HepG2 (cell line): ENCODE measurements around the gene SAYSD1.

Source experiments
- CHCHD3 ChIP-seq: sonication (generic); formaldehyde crosslinking; IDR thresholded peaks from 2 replicates; pipeline ENCODE4 v1.8.0; 2022; ENCODE audit warnings: mild to moderate bottlenecking, missing genetic modification reagents, moderate library complexity
- JUND ChIP-seq: sonication (generic); formaldehyde crosslinking; IDR thresholded peaks from 2 replicates; pipeline ENCODE4 v1.8.0; 2022; ENCODE audit warnings: mild to moderate bottlenecking, missing genetic modification reagents
- ZBTB4 ChIP-seq: sonication (generic); formaldehyde crosslinking; IDR thresholded peaks from 2 replicates; pipeline ENCODE4 v1.4.0; 2020; ENCODE audit warnings: missing genetic modification reagents, mild to moderate bottlenecking, borderline replicate concordance
- ZNF749 ChIP-seq: sonication (generic); formaldehyde crosslinking; IDR thresholded peaks from 2 replicates; pipeline ENCODE4 v1.8.0; 2022; ENCODE audit warnings: mild to moderate bottlenecking, missing genetic modification reagents, moderate library complexity, borderline replicate concordance
- TF ChIP-seq, protein P1 (sequence below): IDR thresholded peaks from 2 replicates; pipeline ENCODE4 v1.6.1; 2016; ENCODE audit warnings: missing compliant biosample characterization, missing genetic modification reagents, borderline replicate concordance
- TF ChIP-seq, protein P2 (sequence below): sonication (generic); formaldehyde crosslinking; IDR thresholded peaks from 2 replicates; pipeline ENCODE4 v1.4.0; 2020; ENCODE audit warnings: missing genetic modification reagents
- TF ChIP-seq, protein P3 (sequence below): sonication (generic); formaldehyde crosslinking; IDR thresholded peaks from 2 replicates; pipeline ENCODE4 v1.4.0; 2020; ENCODE audit warnings: missing genetic modification reagents

DNA sequence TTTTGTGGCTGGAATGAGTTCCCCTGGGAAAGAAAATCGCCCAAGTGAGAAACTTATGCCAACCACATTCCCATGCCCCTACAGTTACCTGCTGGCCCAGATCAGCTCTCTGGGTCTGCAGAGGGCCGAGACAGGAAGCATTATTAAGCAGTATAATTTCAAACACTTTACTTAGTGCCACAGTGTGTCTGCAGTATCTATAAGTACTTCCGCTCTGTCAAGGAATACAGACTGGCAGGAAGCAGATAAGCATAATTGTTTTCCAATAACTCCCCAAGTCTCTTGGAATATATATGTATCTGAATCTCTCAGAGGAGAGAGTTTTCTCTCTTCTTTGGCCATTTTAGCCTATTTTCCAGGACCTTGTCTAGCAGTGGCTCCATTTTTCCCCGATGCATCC, 24.9 kb downstream of the SAYSD1 start:
- TF ChIP-seq CHCHD3: no peak
- no peak for TF ChIP-seq ZBTB4 (CRISPR knock-in tag)
- TF ChIP-seq, protein P1, sequence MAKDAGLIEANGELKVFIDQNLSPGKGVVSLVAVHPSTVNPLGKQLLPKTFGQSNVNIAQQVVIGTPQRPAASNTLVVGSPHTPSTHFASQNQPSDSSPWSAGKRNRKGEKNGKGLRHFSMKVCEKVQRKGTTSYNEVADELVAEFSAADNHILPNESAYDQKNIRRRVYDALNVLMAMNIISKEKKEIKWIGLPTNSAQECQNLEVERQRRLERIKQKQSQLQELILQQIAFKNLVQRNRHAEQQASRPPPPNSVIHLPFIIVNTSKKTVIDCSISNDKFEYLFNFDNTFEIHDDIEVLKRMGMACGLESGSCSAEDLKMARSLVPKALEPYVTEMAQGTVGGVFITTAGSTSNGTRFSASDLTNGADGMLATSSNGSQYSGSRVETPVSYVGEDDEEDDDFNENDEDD (CRISPR knock-in tag): no peak
- TF ChIP-seq, protein P2, sequence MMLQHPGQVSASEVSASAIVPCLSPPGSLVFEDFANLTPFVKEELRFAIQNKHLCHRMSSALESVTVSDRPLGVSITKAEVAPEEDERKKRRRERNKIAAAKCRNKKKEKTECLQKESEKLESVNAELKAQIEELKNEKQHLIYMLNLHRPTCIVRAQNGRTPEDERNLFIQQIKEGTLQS (CRISPR knock-in tag): no peak
- TF ChIP-seq ZNF749 (CRISPR knock-in tag): no peak
- no peak for TF ChIP-seq JUND (CRISPR knock-in tag)
- TF ChIP-seq, protein P3, sequence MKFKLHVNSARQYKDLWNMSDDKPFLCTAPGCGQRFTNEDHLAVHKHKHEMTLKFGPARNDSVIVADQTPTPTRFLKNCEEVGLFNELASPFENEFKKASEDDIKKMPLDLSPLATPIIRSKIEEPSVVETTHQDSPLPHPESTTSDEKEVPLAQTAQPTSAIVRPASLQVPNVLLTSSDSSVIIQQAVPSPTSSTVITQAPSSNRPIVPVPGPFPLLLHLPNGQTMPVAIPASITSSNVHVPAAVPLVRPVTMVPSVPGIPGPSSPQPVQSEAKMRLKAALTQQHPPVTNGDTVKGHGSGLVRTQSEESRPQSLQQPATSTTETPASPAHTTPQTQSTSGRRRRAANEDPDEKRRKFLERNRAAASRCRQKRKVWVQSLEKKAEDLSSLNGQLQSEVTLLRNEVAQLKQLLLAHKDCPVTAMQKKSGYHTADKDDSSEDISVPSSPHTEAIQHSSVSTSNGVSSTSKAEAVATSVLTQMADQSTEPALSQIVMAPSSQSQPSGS: no peak
